Measurements from ENCODE around the gene MIA. TPM values are rescaled to one million over a fixed set of nuclear protein-coding genes. Genes with fewer than 3 reads are reported as not detected.
"Not testable (repeated sequence)": the region's sequence is repeated elsewhere in the genome, so short reads cannot be mapped to it uniquely, and the experiment has no call there.

MIA gene
- total RNA-seq, 3 donors from 2014 or later, result 1.4 to 8.6 (median 2.5) TPM

GRCh38 chr19:40778706-40779284, 3.5 kb downstream of the MIA start:
- intact Hi-C loops (cut with DNase I, micrococcal nuclease), result no loop called here
- TF ChIP-seq, protein P1, sequence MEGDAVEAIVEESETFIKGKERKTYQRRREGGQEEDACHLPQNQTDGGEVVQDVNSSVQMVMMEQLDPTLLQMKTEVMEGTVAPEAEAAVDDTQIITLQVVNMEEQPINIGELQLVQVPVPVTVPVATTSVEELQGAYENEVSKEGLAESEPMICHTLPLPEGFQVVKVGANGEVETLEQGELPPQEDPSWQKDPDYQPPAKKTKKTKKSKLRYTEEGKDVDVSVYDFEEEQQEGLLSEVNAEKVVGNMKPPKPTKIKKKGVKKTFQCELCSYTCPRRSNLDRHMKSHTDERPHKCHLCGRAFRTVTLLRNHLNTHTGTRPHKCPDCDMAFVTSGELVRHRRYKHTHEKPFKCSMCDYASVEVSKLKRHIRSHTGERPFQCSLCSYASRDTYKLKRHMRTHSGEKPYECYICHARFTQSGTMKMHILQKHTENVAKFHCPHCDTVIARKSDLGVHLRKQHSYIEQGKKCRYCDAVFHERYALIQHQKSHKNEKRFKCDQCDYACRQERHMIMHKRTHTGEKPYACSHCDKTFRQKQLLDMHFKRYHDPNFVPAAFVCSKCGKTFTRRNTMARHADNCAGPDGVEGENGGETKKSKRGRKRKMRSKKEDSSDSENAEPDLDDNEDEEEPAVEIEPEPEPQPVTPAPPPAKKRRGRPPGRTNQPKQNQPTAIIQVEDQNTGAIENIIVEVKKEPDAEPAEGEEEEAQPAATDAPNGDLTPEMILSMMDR (IDR thresholded peaks at IDR 0.05), result no peak
- H3K36me3 ChIP-seq (ENCODE audit: low read depth), result no peaks in the 10 kb centered on the region
- no peaks in the 10 kb centered on the region for H3K9me3 ChIP-seq
- no peak for DNase-seq
- peaks cover 4% of the 10 kb centered on the region for H3K4me1 ChIP-seq (ENCODE audit: low read depth)
- peak overlapping the region; percentile 58 for H3K4me3 ChIP-seq
- ATAC-seq, result peak; percentile 6

DNA sequence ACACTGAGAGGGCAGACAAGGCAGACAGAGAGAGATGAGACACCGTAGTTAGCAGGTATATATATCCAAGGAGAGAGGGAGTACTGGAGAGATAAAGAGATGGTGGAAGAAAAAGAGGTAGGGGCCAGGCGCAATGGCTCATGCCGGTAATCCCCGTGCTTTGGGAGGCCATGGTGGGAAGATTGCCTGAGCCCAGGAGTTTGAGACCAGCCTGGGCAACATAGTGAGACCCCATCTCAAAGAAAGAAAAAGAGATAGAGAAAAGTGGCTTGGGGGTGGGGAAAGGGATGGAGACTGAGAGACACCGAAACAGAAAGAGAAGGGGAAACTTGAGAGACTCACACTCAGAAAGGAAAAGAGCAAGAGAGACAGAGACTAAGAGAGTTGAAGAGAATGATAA, 5.3 kb downstream of the MIA start:
- intact Hi-C loops (cut with DNase I, micrococcal nuclease), result no loop called here
- no peaks in the 10 kb centered on the region for H3K36me3 ChIP-seq (ENCODE audit: low read depth)
- peaks cover 4% of the 10 kb centered on the region for H3K4me1 ChIP-seq (ENCODE audit: low read depth)
- DNase-seq (no peak), ATAC-seq (no peak)
- H3K4me3 ChIP-seq, result no peak overlapping the region
- no peaks in the 10 kb centered on the region for H3K9me3 ChIP-seq
- TF ChIP-seq, protein P1 (IDR thresholded peaks at IDR 0.05), result no peak

- DNase-seq, result no peak
- H3K9me3 ChIP-seq, result no peaks in the 10 kb centered on the region
- intact Hi-C loops (cut with DNase I, micrococcal nuclease), result no loop called here
- H3K4me1 ChIP-seq (ENCODE audit: low read depth), result peaks cover 4% of the 10 kb centered on the region
- H3K4me3 ChIP-seq, result no peak overlapping the region
- ATAC-seq, result no peak
- TF ChIP-seq, protein P1 (IDR thresholded peaks at IDR 0.05), result no peak
- H3K36me3 ChIP-seq (ENCODE audit: low read depth), result no peaks in the 10 kb centered on the region
Measured at GRCh38 chr19:40781140-40781539, 5.8 kb downstream of the MIA start.

- ATAC-seq, result no peak
- Histone ChIP-seq H3K36me3 (ENCODE audit: low read depth) (no peaks in the 10 kb centered on the region), H3K9me3 (no peaks in the 10 kb centered on the region), H3K4me1 (ENCODE audit: low read depth) (no peaks in the 10 kb centered on the region), H3K4me3 (no peak overlapping the region)
- no peak for DNase-seq
- TF ChIP-seq, protein P1 (IDR thresholded peaks at IDR 0.05), result no peak
- intact Hi-C loops (cut with DNase I, micrococcal nuclease), result no loop called here
Measured at GRCh38 chr19:40783711-40784110, 8.4 kb downstream of the MIA start.

- DNase-seq; H3K9me3 ChIP-seq; intact Hi-C loops (cut with DNase I, micrococcal nuclease); ATAC-seq; H3K4me1 ChIP-seq (ENCODE audit: low read depth); H3K4me3 ChIP-seq; H3K36me3 ChIP-seq (ENCODE audit: low read depth): not testable (repeated sequence)
Measured at GRCh38 chr19:40784146-40784545, 8.8 kb downstream of the MIA start.

DNA sequence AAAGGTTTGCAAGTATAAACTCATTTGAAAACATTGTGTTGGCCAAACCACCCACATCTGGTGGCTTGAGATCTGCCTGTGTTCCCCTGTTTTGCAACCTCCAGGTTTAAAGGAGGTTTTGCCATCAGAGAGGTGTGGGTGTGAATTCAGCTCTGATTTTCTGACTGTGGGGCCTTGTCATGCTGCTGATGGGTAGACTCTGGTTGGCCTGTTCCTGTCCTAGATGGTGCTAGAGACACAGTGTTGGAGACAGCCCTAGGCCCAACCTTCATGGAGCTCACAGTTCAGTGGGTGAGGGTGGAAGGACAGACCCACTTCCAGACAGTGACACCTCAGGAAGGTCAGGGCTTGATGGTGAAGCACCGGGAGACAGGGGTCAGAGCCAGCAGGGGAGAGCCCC, 10.2 kb downstream of the MIA start:
- Histone ChIP-seq H3K4me3 (no peak overlapping the region), H3K9me3 (no peaks in the 10 kb centered on the region), H3K4me1 (ENCODE audit: low read depth) (no peaks in the 10 kb centered on the region), H3K36me3 (ENCODE audit: low read depth) (no peaks in the 10 kb centered on the region)
- ATAC-seq (no peak), DNase-seq (no peak)
- TF ChIP-seq, protein P1 (IDR thresholded peaks at IDR 0.05), result no peak
- intact Hi-C loops (cut with DNase I, micrococcal nuclease), result no loop called here
